MM.1S (cell line): ENCODE results near the gene CLIC4.
A peak's percentile ranks its signal among the peaks of the same experiment; 100 is the strongest.

ENCODE experiments used
- DNase-seq: peaks from one replicate; pipeline ENCODE4 v3.0.0-alpha.2; 2015
- H2AFZ ChIP-seq: fragments of 300-600 bp; sonication (generic); 2 replicates; pipeline ENCODE4 v1.6.0; 2016; ENCODE audit warnings: antibody characterized with exemption, low read length
- H3F3A ChIP-seq: fragments of 300-600 bp; sonication (generic); 2 replicates; pipeline ENCODE4 v1.6.1; 2016; ENCODE audit warnings: mild to moderate bottlenecking, antibody characterized with exemption, low read length, moderate library complexity, mixed read lengths; ENCODE audit not compliant: insufficient read depth
- H3K27ac ChIP-seq: fragments of 300-600 bp; sonication (generic); 2 replicates; pipeline ENCODE4 v1.5.1; 2016; ENCODE audit warnings: mild to moderate bottlenecking, low read length
- H3K27me3 ChIP-seq: fragments of 300-600 bp; sonication (generic); replicated peaks from 2 replicates; pipeline ENCODE4 v1.6.0; 2016; ENCODE audit warnings: low read length; ENCODE audit not compliant: insufficient read depth
- H3K36me3 ChIP-seq: fragments of 300-600 bp; sonication (generic); replicated peaks from 2 replicates; pipeline ENCODE4 v1.6.1; 2016; ENCODE audit warnings: mild to moderate bottlenecking, low read length, mixed read lengths; ENCODE audit not compliant: insufficient read depth
- H3K4me1 ChIP-seq: fragments of 300-600 bp; sonication (generic); 2 replicates; pipeline ENCODE4 v1.6.1; 2016; ENCODE audit warnings: low read length, mixed read lengths
- H3K4me2 ChIP-seq: fragments of 300-600 bp; sonication (generic); 2 replicates; pipeline ENCODE4 v1.6.0; 2016; ENCODE audit warnings: low read depth, low read length
- H3K4me3 ChIP-seq: fragments of 300-600 bp; sonication (generic); 2 replicates; pipeline ENCODE4 v1.5.1; 2016; ENCODE audit warnings: low read length, mixed read lengths
- H3K79me2 ChIP-seq: fragments of 300-600 bp; sonication (generic); 2 replicates; pipeline ENCODE4 v1.6.1; 2016; ENCODE audit warnings: mixed run types, low read length, mixed read lengths
- H3K9ac ChIP-seq: fragments of 300-600 bp; sonication (generic); 2 replicates; pipeline ENCODE4 v1.6.1; 2016; ENCODE audit warnings: low read length, mixed read lengths
- H3K9me2 ChIP-seq: fragments of 300-600 bp; sonication (generic); replicated peaks from 2 replicates; pipeline ENCODE4 v1.6.1; 2016; ENCODE audit warnings: mild to moderate bottlenecking, low read length, mixed read lengths; ENCODE audit not compliant: insufficient read depth
- H3K9me3 ChIP-seq: fragments of 300-600 bp; sonication (generic); replicated peaks from 2 replicates; pipeline ENCODE4 v1.6.1; 2016; ENCODE audit warnings: mild to moderate bottlenecking, low read length, mixed read lengths; ENCODE audit not compliant: insufficient read depth
- H4K20me1 ChIP-seq: fragments of 300-600 bp; sonication (generic); 2 replicates; pipeline ENCODE4 v1.6.1; 2016; ENCODE audit warnings: mild to moderate bottlenecking, low read length, moderate library complexity, mixed read lengths; ENCODE audit not compliant: insufficient read depth
- EZH2 ChIP-seq: fragments of 300-600 bp; sonication (generic); optimal IDR thresholded peaks from 2 replicates; pipeline ENCODE3; 2017; ENCODE audit warnings: low read depth, mild to moderate bottlenecking, antibody characterized with exemption, low read length, mixed read lengths
- EZH2phosphoT487 ChIP-seq: fragments of 300-600 bp; sonication (generic); IDR thresholded peaks from 2 replicates; pipeline ENCODE4 v1.6.1; 2018; ENCODE audit warnings: antibody characterized with exemption, low read length
- TF ChIP-seq, protein P1 (sequence below): fragments of 300-600 bp; sonication (generic); IDR thresholded peaks from 2 replicates; pipeline ENCODE4 v1.5.1; 2016; ENCODE audit warnings: antibody characterized with exemption, low read length, mixed read lengths

The CLIC4 gene

DNA sequence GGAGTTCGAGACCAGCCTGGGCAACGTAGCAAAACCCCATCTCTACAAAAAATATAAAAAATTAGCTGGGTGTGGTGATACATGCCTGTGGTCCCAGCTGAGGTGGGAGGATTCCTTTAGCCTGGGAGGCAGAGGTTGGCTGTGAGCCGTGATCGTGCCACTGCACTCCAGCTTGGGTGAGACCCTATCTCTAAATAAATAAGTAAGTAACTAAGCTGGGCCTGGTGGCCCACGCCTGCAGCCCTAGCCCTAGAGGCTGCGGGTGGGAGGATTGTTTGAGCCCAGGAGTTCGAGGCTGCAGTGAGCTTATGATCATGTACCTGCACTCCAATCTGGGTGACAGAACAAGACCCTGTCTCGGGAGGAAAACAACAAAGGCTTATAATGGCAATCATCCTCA, 4.6 kb downstream of the CLIC4 start:
- H3K9me2 ChIP-seq = no peaks in the 10 kb centered on the region
- H3K36me3 ChIP-seq = no peaks in the 10 kb centered on the region
- H3K79me2 ChIP-seq = peaks cover 97% of the 10 kb centered on the region
- H3K4me1 ChIP-seq = peaks cover 18% of the 10 kb centered on the region
- H3K9me3 ChIP-seq = no peaks in the 10 kb centered on the region
- TF ChIP-seq, protein P1, sequence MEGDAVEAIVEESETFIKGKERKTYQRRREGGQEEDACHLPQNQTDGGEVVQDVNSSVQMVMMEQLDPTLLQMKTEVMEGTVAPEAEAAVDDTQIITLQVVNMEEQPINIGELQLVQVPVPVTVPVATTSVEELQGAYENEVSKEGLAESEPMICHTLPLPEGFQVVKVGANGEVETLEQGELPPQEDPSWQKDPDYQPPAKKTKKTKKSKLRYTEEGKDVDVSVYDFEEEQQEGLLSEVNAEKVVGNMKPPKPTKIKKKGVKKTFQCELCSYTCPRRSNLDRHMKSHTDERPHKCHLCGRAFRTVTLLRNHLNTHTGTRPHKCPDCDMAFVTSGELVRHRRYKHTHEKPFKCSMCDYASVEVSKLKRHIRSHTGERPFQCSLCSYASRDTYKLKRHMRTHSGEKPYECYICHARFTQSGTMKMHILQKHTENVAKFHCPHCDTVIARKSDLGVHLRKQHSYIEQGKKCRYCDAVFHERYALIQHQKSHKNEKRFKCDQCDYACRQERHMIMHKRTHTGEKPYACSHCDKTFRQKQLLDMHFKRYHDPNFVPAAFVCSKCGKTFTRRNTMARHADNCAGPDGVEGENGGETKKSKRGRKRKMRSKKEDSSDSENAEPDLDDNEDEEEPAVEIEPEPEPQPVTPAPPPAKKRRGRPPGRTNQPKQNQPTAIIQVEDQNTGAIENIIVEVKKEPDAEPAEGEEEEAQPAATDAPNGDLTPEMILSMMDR = no peak
- no peak for TF ChIP-seq EZH2
- no peak for TF ChIP-seq EZH2phosphoT487
- H3K27ac ChIP-seq = peak overlapping the region; percentile 84; the same call in 1 of the 2 replicates
- peaks cover 22% of the 10 kb centered on the region for H4K20me1 ChIP-seq
- DNase-seq = no peak
- peaks cover 42% of the 10 kb centered on the region for H3F3A ChIP-seq
- no peak overlapping the region for H2AFZ ChIP-seq
- no peaks in the 10 kb centered on the region for H3K27me3 ChIP-seq
- H3K4me2 ChIP-seq = peak overlapping the region; percentile 83; the same call in 1 of the 2 replicates
- H3K4me3 ChIP-seq = no peak overlapping the region
- H3K9ac ChIP-seq = no peak overlapping the region

DNA sequence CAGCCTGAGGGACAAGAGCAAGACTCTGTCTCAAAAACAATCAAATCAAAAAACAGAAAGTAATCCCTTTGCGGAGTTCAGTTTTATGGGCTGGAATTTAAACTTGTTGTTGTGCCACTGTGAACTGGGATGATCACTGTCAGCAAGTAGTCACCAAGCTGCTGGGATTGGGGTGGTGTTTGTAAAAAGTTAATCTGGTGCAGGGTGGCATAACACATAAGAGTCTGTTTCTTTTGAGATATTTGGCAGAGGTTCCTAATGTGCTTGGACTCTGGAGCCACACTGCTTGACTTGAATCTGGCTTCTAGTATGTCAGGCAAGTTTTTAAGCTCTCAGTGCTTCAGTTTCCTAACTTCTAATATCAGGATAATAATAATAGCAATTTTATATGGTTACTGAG, 6.6 kb downstream of the CLIC4 start:
- peaks cover 18% of the 10 kb centered on the region for H3K4me1 ChIP-seq
- no peak overlapping the region for H3K27ac ChIP-seq
- DNase-seq = no peak
- H3K4me2 ChIP-seq = no peak overlapping the region
- no peaks in the 10 kb centered on the region for H3K9me3 ChIP-seq
- no peak overlapping the region for H3K9ac ChIP-seq
- H4K20me1 ChIP-seq = peaks cover 22% of the 10 kb centered on the region
- no peak overlapping the region for H3K4me3 ChIP-seq
- H3F3A ChIP-seq = peaks cover 29% of the 10 kb centered on the region
- no peaks in the 10 kb centered on the region for H3K27me3 ChIP-seq
- no peak overlapping the region for H2AFZ ChIP-seq
- peaks cover 99% of the 10 kb centered on the region for H3K79me2 ChIP-seq
- TF ChIP-seq EZH2 (no peak), EZH2phosphoT487 (no peak)
- TF ChIP-seq, protein P1 = no peak
- no peaks in the 10 kb centered on the region for H3K36me3 ChIP-seq
- no peaks in the 10 kb centered on the region for H3K9me2 ChIP-seq

DNA sequence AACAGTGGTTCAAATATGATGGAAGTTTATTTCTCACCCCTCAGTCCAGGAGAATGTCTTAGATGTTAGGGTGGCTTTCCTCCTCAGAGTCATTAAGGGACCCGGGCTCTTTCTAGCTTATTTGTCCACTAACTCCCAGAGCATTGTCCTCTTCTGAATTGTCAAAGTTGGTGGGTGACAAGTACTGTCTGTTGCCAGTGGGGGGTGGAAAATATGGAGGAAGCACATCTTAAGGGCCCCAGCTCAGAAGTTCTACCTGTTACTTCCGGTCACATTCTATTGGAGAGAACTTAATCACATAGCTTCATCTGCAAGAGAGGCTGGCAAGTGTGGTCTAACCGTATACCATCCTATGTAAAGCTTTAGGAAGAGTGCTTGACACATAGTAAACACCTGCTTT, 7.1 kb downstream of the CLIC4 start:
- Histone ChIP-seq H3K4me2 (no peak overlapping the region), H3K4me1 (peaks cover 18% of the 10 kb centered on the region), H3F3A (peaks cover 25% of the 10 kb centered on the region), H3K36me3 (no peaks in the 10 kb centered on the region), H3K9ac (no peak overlapping the region), H3K9me2 (no peaks in the 10 kb centered on the region), H3K27ac (no peak overlapping the region), H3K9me3 (no peaks in the 10 kb centered on the region), H4K20me1 (peaks cover 22% of the 10 kb centered on the region), H2AFZ (no peak overlapping the region), H3K79me2 (peaks cover 99% of the 10 kb centered on the region), H3K27me3 (no peaks in the 10 kb centered on the region), H3K4me3 (no peak overlapping the region)
- no peak for DNase-seq
- TF ChIP-seq EZH2 (no peak), EZH2phosphoT487 (no peak)
- TF ChIP-seq, protein P1 = no peak
